ENCODE results near the gene TMCC2. TPM values are rescaled to one million over a fixed set of nuclear protein-coding genes. Genes with fewer than 3 reads are reported as not detected.

Gene TMCC2
- total RNA-seq, 1 experiment from 2014 or later: 2.2 TPM

DNA sequence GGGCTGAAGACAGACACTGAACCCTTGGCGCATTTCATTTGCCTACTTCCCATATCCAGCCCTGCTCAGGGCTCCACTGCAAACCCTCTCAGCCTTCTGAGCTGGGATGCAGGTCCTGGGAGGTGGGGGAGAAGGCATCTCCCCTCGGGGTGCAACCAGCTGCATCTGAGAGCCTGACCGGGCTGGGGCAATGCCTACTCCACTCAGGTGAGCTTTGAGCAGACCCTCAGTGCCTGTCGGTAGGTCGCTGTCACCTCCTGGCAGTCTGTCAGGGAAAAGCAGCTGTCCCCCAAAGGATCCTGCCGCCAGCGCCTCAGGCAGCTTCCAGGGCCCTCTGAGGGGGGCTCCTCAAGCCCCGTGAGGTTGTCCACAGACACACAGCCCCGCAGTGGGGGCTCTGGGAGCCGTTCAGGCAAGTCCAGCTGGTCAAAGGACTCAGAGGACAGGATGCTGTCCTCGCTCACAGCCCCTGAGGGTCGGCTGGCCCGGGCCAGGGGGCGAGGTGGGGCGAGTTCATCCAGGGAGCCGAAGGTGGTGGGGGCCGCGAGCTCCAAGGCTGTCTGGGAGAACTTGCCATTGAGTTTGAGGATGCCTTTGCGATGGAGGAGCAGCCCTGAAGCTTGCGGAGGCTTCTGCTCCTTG, 75.6 kb downstream of the TMCC2 start:
- peaks cover 24% of the 10 kb centered on the region for H3K4me1 ChIP-seq (ENCODE audit: insufficient read depth, low read length, poor library complexity, severe bottlenecking)
- intact Hi-C loops (cut with micrococcal nuclease; ENCODE audit: unreplicated experiment): no loop called here
- H3K27ac ChIP-seq (ENCODE audit: low read depth, low read length, poor library complexity, severe bottlenecking): no peak overlapping the region
- no TSS peak for BruUV-seq (replicated peaks)
- POLR2A ChIA-PET (ENCODE audit: low non-redundant PET): no interaction called here
- CTCF ChIA-PET: no interaction called here
- no peaks in the 10 kb centered on the region for H3K9me3 ChIP-seq (ENCODE audit: low read depth, low read length, poor library complexity, severe bottlenecking)
- DNase-seq (ENCODE audit: low spot score): no peak
- H3K36me3 ChIP-seq (ENCODE audit: insufficient read depth, low read length, poor library complexity, severe bottlenecking): no peaks in the 10 kb centered on the region
- no peaks in the 10 kb centered on the region for H3K27me3 ChIP-seq (replicated peaks; ENCODE audit: insufficient read depth, low read depth, low read length, poor library complexity)
- no peak overlapping the region for H3K4me3 ChIP-seq (ENCODE audit: low read depth, low read length, poor library complexity, severe bottlenecking)
- TF ChIP-seq, protein P1, sequence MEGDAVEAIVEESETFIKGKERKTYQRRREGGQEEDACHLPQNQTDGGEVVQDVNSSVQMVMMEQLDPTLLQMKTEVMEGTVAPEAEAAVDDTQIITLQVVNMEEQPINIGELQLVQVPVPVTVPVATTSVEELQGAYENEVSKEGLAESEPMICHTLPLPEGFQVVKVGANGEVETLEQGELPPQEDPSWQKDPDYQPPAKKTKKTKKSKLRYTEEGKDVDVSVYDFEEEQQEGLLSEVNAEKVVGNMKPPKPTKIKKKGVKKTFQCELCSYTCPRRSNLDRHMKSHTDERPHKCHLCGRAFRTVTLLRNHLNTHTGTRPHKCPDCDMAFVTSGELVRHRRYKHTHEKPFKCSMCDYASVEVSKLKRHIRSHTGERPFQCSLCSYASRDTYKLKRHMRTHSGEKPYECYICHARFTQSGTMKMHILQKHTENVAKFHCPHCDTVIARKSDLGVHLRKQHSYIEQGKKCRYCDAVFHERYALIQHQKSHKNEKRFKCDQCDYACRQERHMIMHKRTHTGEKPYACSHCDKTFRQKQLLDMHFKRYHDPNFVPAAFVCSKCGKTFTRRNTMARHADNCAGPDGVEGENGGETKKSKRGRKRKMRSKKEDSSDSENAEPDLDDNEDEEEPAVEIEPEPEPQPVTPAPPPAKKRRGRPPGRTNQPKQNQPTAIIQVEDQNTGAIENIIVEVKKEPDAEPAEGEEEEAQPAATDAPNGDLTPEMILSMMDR (conservative IDR thresholded peaks at IDR 0.05; ENCODE audit: low read depth, low read length): no peak
- no peak for TF ChIP-seq EZH2 (IDR thresholded peaks at IDR 0.05; ENCODE audit: borderline replicate concordance, low read depth, low read length, poor library complexity, severe bottlenecking)

DNA sequence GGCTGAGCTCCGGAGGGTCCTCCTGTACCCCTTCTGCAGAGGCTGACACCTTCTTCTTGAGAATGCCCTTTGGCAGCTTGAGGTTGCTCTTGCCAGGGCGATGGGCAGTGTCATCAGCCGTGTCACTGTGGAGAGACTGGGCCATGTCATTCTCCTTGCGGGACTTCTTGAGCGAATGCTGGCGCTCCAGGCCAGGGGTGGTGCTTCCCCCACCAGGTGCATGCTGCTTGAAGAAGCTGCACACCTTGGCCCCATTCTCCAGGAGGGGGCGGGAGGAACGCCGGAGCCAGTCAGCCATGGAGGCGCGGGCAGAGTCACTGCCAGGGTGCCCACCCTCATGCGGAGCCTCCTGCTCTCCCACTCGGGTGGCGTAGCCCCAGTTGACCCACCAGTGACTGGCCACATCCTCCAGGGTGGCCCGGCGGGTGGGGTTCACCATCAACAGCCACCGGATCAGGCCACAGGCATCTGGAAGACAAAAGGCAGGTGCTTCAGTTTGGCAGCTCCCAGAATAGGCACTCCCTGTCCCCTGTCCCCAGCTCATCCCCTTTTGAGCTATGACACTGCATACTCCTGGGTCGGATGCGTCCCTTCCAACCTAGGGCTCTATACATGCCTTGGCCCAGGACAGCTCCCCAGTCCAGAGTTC, 76.4 kb downstream of the TMCC2 start:
- CTCF ChIA-PET: no interaction called here
- H3K4me3 ChIP-seq (ENCODE audit: low read depth, low read length, poor library complexity, severe bottlenecking): no peak overlapping the region
- TF ChIP-seq EZH2 (IDR thresholded peaks at IDR 0.05; ENCODE audit: borderline replicate concordance, low read depth, low read length, poor library complexity, severe bottlenecking): no peak
- TF ChIP-seq, protein P1 (conservative IDR thresholded peaks at IDR 0.05; ENCODE audit: low read depth, low read length): no peak
- no peak for DNase-seq (ENCODE audit: low spot score)
- H3K4me1 ChIP-seq (ENCODE audit: insufficient read depth, low read length, poor library complexity, severe bottlenecking): peaks cover 18% of the 10 kb centered on the region
- H3K27me3 ChIP-seq (replicated peaks; ENCODE audit: insufficient read depth, low read depth, low read length, poor library complexity): no peaks in the 10 kb centered on the region
- POLR2A ChIA-PET (ENCODE audit: low non-redundant PET): no interaction called here
- H3K36me3 ChIP-seq (ENCODE audit: insufficient read depth, low read length, poor library complexity, severe bottlenecking): no peaks in the 10 kb centered on the region
- no peaks in the 10 kb centered on the region for H3K9me3 ChIP-seq (ENCODE audit: low read depth, low read length, poor library complexity, severe bottlenecking)
- intact Hi-C loops (cut with micrococcal nuclease; ENCODE audit: unreplicated experiment): no loop called here
- no peak overlapping the region for H3K27ac ChIP-seq (ENCODE audit: low read depth, low read length, poor library complexity, severe bottlenecking)
- no TSS peak for BruUV-seq (replicated peaks)

DNA sequence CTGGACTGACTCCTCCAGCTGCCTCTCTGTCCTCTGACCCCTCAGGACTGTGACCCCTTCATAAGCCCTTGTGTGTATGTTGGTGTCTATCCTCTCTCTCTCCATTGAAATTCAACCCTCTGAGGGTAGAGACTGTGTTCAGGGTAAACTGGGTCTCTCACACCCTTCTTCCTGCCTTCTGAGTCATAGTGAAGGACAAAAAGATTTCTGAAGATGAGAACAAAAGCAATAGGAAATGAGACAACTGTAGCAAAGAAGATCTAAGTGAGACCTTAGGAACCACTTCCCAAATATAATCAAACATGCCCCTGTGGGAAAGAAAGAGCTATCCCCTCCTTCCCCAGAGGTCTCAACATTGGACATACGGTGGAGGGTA, 76.9 kb downstream of the TMCC2 start:
- Histone ChIP-seq H3K4me1 (ENCODE audit: insufficient read depth, low read length, poor library complexity, severe bottlenecking) (peaks cover 18% of the 10 kb centered on the region), H3K27ac (ENCODE audit: low read depth, low read length, poor library complexity, severe bottlenecking) (no peak overlapping the region), H3K27me3 (replicated peaks; ENCODE audit: insufficient read depth, low read depth, low read length, poor library complexity) (no peaks in the 10 kb centered on the region), H3K36me3 (ENCODE audit: insufficient read depth, low read length, poor library complexity, severe bottlenecking) (no peaks in the 10 kb centered on the region), H3K4me3 (ENCODE audit: low read depth, low read length, poor library complexity, severe bottlenecking) (no peak overlapping the region), H3K9me3 (ENCODE audit: low read depth, low read length, poor library complexity, severe bottlenecking) (no peaks in the 10 kb centered on the region)
- DNase-seq (ENCODE audit: low spot score): no peak
- BruUV-seq (replicated peaks): no TSS peak
- TF ChIP-seq, protein P1 (conservative IDR thresholded peaks at IDR 0.05; ENCODE audit: low read depth, low read length): no peak
- no peak for TF ChIP-seq EZH2 (IDR thresholded peaks at IDR 0.05; ENCODE audit: borderline replicate concordance, low read depth, low read length, poor library complexity, severe bottlenecking)
- POLR2A ChIA-PET (ENCODE audit: low non-redundant PET): no interaction called here
- CTCF ChIA-PET: no interaction called here
- intact Hi-C loops (cut with micrococcal nuclease; ENCODE audit: unreplicated experiment): no loop called here

Data from A673 (cell line).